Measurements from ENCODE around the gene PUM1.

Gene PUM1

DNA sequence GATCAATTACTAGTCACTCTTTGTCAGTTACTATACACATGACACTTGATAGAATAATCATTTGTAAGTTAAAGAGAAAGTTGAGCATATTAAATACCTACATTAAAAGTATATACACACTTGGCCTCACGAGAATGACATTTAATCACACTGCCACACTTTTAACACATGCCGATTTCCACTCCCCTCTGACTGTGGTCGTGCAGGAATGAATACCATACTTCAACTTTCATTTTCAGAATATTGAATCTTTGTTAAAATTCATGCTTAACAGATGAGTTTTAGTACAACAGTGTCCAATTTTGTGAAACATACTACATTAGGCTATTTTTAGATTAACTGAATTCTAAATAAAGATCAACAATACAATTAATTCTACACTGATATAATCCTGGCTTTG is 78.8 kb downstream of the PUM1 start:
- no peak overlapping the region for H3K4me3 ChIP-seq (ENCODE audit: low read depth, low read length)
- H3K36me3 ChIP-seq = peaks cover 8% of the 10 kb centered on the region
- no peaks in the 10 kb centered on the region for H3K27me3 ChIP-seq
- no peak for DNase-seq
- H3K4me1 ChIP-seq = no peaks in the 10 kb centered on the region
- no peaks in the 10 kb centered on the region for H3K9me3 ChIP-seq
- TF ChIP-seq, protein P1, sequence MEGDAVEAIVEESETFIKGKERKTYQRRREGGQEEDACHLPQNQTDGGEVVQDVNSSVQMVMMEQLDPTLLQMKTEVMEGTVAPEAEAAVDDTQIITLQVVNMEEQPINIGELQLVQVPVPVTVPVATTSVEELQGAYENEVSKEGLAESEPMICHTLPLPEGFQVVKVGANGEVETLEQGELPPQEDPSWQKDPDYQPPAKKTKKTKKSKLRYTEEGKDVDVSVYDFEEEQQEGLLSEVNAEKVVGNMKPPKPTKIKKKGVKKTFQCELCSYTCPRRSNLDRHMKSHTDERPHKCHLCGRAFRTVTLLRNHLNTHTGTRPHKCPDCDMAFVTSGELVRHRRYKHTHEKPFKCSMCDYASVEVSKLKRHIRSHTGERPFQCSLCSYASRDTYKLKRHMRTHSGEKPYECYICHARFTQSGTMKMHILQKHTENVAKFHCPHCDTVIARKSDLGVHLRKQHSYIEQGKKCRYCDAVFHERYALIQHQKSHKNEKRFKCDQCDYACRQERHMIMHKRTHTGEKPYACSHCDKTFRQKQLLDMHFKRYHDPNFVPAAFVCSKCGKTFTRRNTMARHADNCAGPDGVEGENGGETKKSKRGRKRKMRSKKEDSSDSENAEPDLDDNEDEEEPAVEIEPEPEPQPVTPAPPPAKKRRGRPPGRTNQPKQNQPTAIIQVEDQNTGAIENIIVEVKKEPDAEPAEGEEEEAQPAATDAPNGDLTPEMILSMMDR (IDR thresholded peaks at IDR 0.05; ENCODE audit: low read depth, low read length) = no peak

GRCh38 chr1:30984991-30985503 is 80.5 kb downstream of the PUM1 start:
- Histone ChIP-seq H3K4me3 (ENCODE audit: low read depth, low read length) (no peak overlapping the region), H3K4me1 (no peaks in the 10 kb centered on the region), H3K36me3 (peaks cover 6% of the 10 kb centered on the region), H3K27me3 (no peaks in the 10 kb centered on the region), H3K9me3 (no peaks in the 10 kb centered on the region)
- TF ChIP-seq, protein P1 (IDR thresholded peaks at IDR 0.05; ENCODE audit: low read depth, low read length) = no peak
- DNase-seq = no peak

- Histone ChIP-seq H3K4me3 (ENCODE audit: low read depth, low read length) (no peak overlapping the region), H3K4me1 (no peaks in the 10 kb centered on the region), H3K27me3 (no peaks in the 10 kb centered on the region), H3K36me3 (peaks cover 14% of the 10 kb centered on the region), H3K9me3 (no peaks in the 10 kb centered on the region)
- DNase-seq = no peak
- TF ChIP-seq, protein P1 (IDR thresholded peaks at IDR 0.05; ENCODE audit: low read depth, low read length) = no peak
Measured at GRCh38 chr1:30984165-30984889, 81.2 kb downstream of the PUM1 start.

- no peak for DNase-seq
- Histone ChIP-seq H3K4me3 (ENCODE audit: low read depth, low read length) (no peak overlapping the region), H3K9me3 (no peaks in the 10 kb centered on the region), H3K4me1 (no peaks in the 10 kb centered on the region), H3K36me3 (peaks cover 18% of the 10 kb centered on the region), H3K27me3 (no peaks in the 10 kb centered on the region)
- TF ChIP-seq, protein P1 (IDR thresholded peaks at IDR 0.05; ENCODE audit: low read depth, low read length) = no peak
Measured at GRCh38 chr1:30982937-30983336, 82.6 kb downstream of the PUM1 start.

GRCh38 chr1:30982431-30982830 is 83.1 kb downstream of the PUM1 start:
- no peak for DNase-seq
- no peaks in the 10 kb centered on the region for H3K4me1 ChIP-seq
- H3K36me3 ChIP-seq = peaks cover 18% of the 10 kb centered on the region
- no peaks in the 10 kb centered on the region for H3K27me3 ChIP-seq
- TF ChIP-seq, protein P1 (IDR thresholded peaks at IDR 0.05; ENCODE audit: low read depth, low read length) = no peak
- no peak overlapping the region for H3K4me3 ChIP-seq (ENCODE audit: low read depth, low read length)
- no peaks in the 10 kb centered on the region for H3K9me3 ChIP-seq

DNA sequence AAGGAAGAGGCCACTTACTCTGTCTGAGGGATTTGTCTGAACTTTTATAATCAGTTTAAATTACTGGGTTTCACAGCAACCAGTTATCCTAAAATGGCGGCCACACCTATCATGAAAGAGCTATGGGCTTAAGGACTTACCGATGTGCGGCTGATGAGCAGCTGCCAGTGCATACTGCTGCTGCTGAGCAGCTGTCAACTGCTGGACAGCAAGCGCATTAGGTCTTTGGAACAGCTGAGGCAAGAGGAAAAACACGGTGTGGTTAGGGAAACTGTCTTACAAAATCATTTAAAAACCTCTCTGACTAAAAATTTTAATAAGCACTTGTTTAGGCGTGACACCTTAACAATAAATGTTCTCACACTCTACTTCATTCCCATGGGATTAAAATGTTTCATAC is 84.3 kb downstream of the PUM1 start:
- no peak overlapping the region for H3K4me3 ChIP-seq (ENCODE audit: low read depth, low read length)
- TF ChIP-seq, protein P1 (IDR thresholded peaks at IDR 0.05; ENCODE audit: low read depth, low read length) = no peak
- H3K4me1 ChIP-seq = 0 out of 2 replicates have a peak, but pooled peaks cover 3% of the 10 kb centered on the region
- no peaks in the 10 kb centered on the region for H3K27me3 ChIP-seq
- DNase-seq = no peak
- peaks cover 18% of the 10 kb centered on the region for H3K36me3 ChIP-seq
- H3K9me3 ChIP-seq = no peaks in the 10 kb centered on the region
